SK-N-SH (cell line): ENCODE results near the gene UGT2B15. TPM values are rescaled to one million over a fixed set of nuclear protein-coding genes. Genes with fewer than 3 reads are reported as not detected.
"Not testable (repeated sequence)": the region's sequence is repeated elsewhere in the genome, so short reads cannot be mapped to it uniquely, and the experiment has no call there.

Experiments
- CTCF ChIA-PET: fragments of 300-600, 350-600 bp; formaldehyde crosslinking; extraction: SDS; loops from one replicate; lab custom pipeline; 2021; lab: Yijun Ruan, JAX
- POLR2A ChIA-PET: fragments of 350-600 bp; sonication (Branson Sonifier 250); formaldehyde crosslinking; extraction: SDS; loops from one replicate; lab custom pipeline; 2020; ENCODE audit warnings: antibody characterized with exemption, inconsistent platforms; lab: Yijun Ruan, JAX
- DNase-seq: peaks from one replicate; pipeline ENCODE4 v3.0.0; 2012
- H2AFZ ChIP-seq: fragments of 200-600 bp; sonication (generic); 2 replicates; pipeline ENCODE4 v1.8.1; 2016; ENCODE audit warnings: antibody characterized with exemption, mild to moderate bottlenecking, low read depth
- H3F3A ChIP-seq: fragments of 200-600 bp; sonication (generic); replicated peaks from 2 replicates; pipeline ENCODE3; 2016; ENCODE audit warnings: antibody characterized with exemption, mild to moderate bottlenecking; ENCODE audit not compliant: insufficient read depth
- H3K27ac ChIP-seq, 2 experiments: fragments of 200-500 bp in 1 of 2; fragments of 200-600 bp in 1 of 2; sonication (Bioruptor generic) in 1 of 2; sonication (generic), shearing (Covaris generic) in 1 of 2; 2 replicates each; pipeline versions ENCODE4 v1.5.1 to v1.6.1; 2014 to 2016; ENCODE audit warnings: low read depth in 2 of 2, inconsistent platforms in 1 of 2, low read length in 1 of 2, mild to moderate bottlenecking in 1 of 2, mixed read lengths in 1 of 2
- H3K27me3 ChIP-seq: fragments of 200-600 bp; sonication (generic), shearing (Covaris generic); 2 replicates; pipeline ENCODE4 v1.6.1; 2016; ENCODE audit warnings: mixed run types; ENCODE audit not compliant: insufficient read depth
- H3K36me3 ChIP-seq, 2 experiments: fragments of 200-500 bp in 1 of 2; fragments of 200-600 bp in 1 of 2; sonication (Bioruptor generic) in 1 of 2; sonication (generic) in 1 of 2; replicated peaks in 1 of 2; 2 replicates each; pipeline versions ENCODE3 to v1.5.1; 2014 to 2016; ENCODE audit warnings: low read length in 1 of 2, mild to moderate bottlenecking in 1 of 2; ENCODE audit not compliant: insufficient read depth in 2 of 2, control insufficient read depth in 1 of 2
- H3K4me1 ChIP-seq, 2 experiments: fragments of 200-500 bp in 1 of 2; fragments of 200-600 bp in 1 of 2; sonication (Bioruptor generic) in 1 of 2; sonication (generic), shearing (Covaris generic) in 1 of 2; 2 replicates each; pipeline versions ENCODE4 v1.5.1 to v1.6.1; 2014 to 2016; ENCODE audit warnings: low read depth in 1 of 2, low read length in 1 of 2, mixed run types in 1 of 2; ENCODE audit not compliant: insufficient read depth in 2 of 2, control insufficient read depth in 1 of 2
- H3K4me2 ChIP-seq: fragments of 200-600 bp; sonication (generic), shearing (Covaris generic); 2 replicates; pipeline ENCODE4 v1.6.1; 2017; ENCODE audit warnings: mixed run types
- H3K4me3 ChIP-seq, 2 experiments: fragments of 200-500 bp in 1 of 2; fragments of 200-600 bp in 1 of 2; sonication (Bioruptor generic) in 1 of 2; sonication (generic), shearing (Covaris generic) in 1 of 2; 2 replicates each; pipeline versions ENCODE4 v1.5.1 to v1.8.1; 2014 to 2016; ENCODE audit warnings: low read depth in 2 of 2, inconsistent platforms in 1 of 2, low read length in 1 of 2, mild to moderate bottlenecking in 1 of 2, mixed read lengths in 1 of 2, moderate library complexity in 1 of 2
- H3K79me2 ChIP-seq: fragments of 200-600 bp; sonication (generic); 2 replicates; pipeline ENCODE4 v1.8.1; 2017; ENCODE audit warnings: mild to moderate bottlenecking; ENCODE audit not compliant: insufficient read depth
- H3K9ac ChIP-seq: fragments of 200-600 bp; sonication (generic); 2 replicates; pipeline ENCODE4 v1.6.1; 2017; ENCODE audit warnings: mixed run types
- H3K9me2 ChIP-seq: fragments of 200-600 bp; sonication (generic); 2 replicates; pipeline ENCODE4 v1.6.1; 2017; ENCODE audit warnings: mixed run types
- H3K9me3 ChIP-seq: fragments of 200-600 bp; sonication (generic); 2 replicates; pipeline ENCODE4 v1.6.1; 2017; ENCODE audit warnings: mixed run types, mild to moderate bottlenecking, moderate library complexity
- H4K20me1 ChIP-seq: fragments of 200-600 bp; sonication (generic); 2 replicates; pipeline ENCODE4 v1.6.1; 2017; ENCODE audit warnings: mild to moderate bottlenecking, mixed run types; ENCODE audit not compliant: insufficient read depth
- CHD2 ChIP-seq: fragments of 150-350 bp; IDR thresholded peaks from 2 replicates; pipeline ENCODE4 v1.6.1; 2018; ENCODE audit warnings: low read length; ENCODE audit not compliant: partially characterized antibody
- FOXJ3 ChIP-seq: sonication (generic); formaldehyde crosslinking; IDR thresholded peaks from 2 replicates; pipeline ENCODE4 v1.5.1; 2020; ENCODE audit warnings: mild to moderate bottlenecking, missing genetic modification reagents
- FOXM1 ChIP-seq: IDR thresholded peaks from 2 replicates; pipeline ENCODE4 v1.4.0; 2012; ENCODE audit warnings: low read depth, mild to moderate bottlenecking
- GATA2 ChIP-seq: sonication (generic); formaldehyde crosslinking; IDR thresholded peaks from 2 replicates; pipeline ENCODE4 v1.5.0; 2020; ENCODE audit warnings: mild to moderate bottlenecking, missing genetic modification reagents
- JUND ChIP-seq: IDR thresholded peaks from 2 replicates; pipeline ENCODE4 v1.4.0; 2012
- MEF2A ChIP-seq: IDR thresholded peaks from 2 replicates; pipeline ENCODE4 v1.4.0; 2012; ENCODE audit warnings: low read depth, borderline replicate concordance
- MXI1 ChIP-seq: IDR thresholded peaks from 2 replicates; pipeline ENCODE4 v1.6.1; 2012; ENCODE audit warnings: mild to moderate bottlenecking, low read depth, low read length, improper control_type of control experiment
- NRF1 ChIP-seq: IDR thresholded peaks from 2 replicates; pipeline ENCODE4 v1.6.1; 2012; ENCODE audit warnings: low read depth, mild to moderate bottlenecking, low read length
- POLR2AphosphoS5 ChIP-seq: IDR thresholded peaks from 2 replicates; pipeline ENCODE4 v1.6.1; 2012; ENCODE audit warnings: low read depth, low read length
- RAD21 ChIP-seq: IDR thresholded peaks from 2 replicates; pipeline ENCODE4 v1.6.1; 2012; ENCODE audit warnings: mild to moderate bottlenecking, low read length
- RFX5 ChIP-seq: IDR thresholded peaks from 2 replicates; pipeline ENCODE4 v1.6.1; 2012; ENCODE audit warnings: mild to moderate bottlenecking, improper control_type of control experiment, low read length
- SIN3A ChIP-seq: IDR thresholded peaks from 2 replicates; pipeline ENCODE4 v1.6.1; 2012; ENCODE audit warnings: low read depth, mild to moderate bottlenecking, low read length, moderate library complexity, borderline replicate concordance
- TAF1 ChIP-seq: IDR thresholded peaks from 2 replicates; pipeline ENCODE4 v1.6.1; 2012; ENCODE audit warnings: low read depth, mild to moderate bottlenecking, low read length, moderate library complexity, borderline replicate concordance
- TCF12 ChIP-seq: IDR thresholded peaks from 2 replicates; pipeline ENCODE4 v1.4.0; 2012
- TEAD4 ChIP-seq: IDR thresholded peaks from 2 replicates; pipeline ENCODE4 v1.4.0; 2012; ENCODE audit warnings: mild to moderate bottlenecking, borderline replicate concordance; ENCODE audit not compliant: insufficient read depth
- YY1 ChIP-seq: IDR thresholded peaks from 2 replicates; pipeline ENCODE4 v1.4.0; 2012; ENCODE audit warnings: low read depth, mild to moderate bottlenecking
- WGBS: methylation state at CpG from one replicate; pipeline ENCODE4 v1.1.6; 2017; ENCODE audit warnings: low lambda C conversion rate; 5-methylcytosine and 5-hydroxymethylcytosine counted together
- polyA plus RNA-seq, 3 experiments: library from polyadenylated mRNA; depleted of rRNA; stranded (reverse); fragments of >200 nt; gene quantifications; 2 replicates each; pipeline ENCODE4 v1.2.3, GENCODE V29; 2012
- TF ChIP-seq, protein P1 (sequence below): fragments of 150-350 bp; IDR thresholded peaks from 2 replicates; pipeline ENCODE4 v1.6.1; 2017; ENCODE audit warnings: antibody characterized with exemption, low read length, low read depth, borderline replicate concordance
- TF ChIP-seq, protein P2 (sequence below): IDR thresholded peaks from 2 replicates; pipeline ENCODE4 v1.4.0; 2012; ENCODE audit warnings: low read depth, borderline replicate concordance
- TF ChIP-seq, protein P3 (sequence below): fragments of 200-600 bp; sonication (generic); IDR thresholded peaks from 2 replicates; pipeline ENCODE4 v1.6.1; 2017; ENCODE audit warnings: antibody characterized with exemption, mild to moderate bottlenecking, moderate library complexity
- TF ChIP-seq, protein P4 (sequence below): IDR thresholded peaks from 2 replicates; pipeline ENCODE4 v1.4.0; 2012; ENCODE audit warnings: low read depth

UGT2B15 gene
- polyA plus RNA-seq, 1 of the 3 experiments (the other 2 are of a cell fraction): not detected

DNA sequence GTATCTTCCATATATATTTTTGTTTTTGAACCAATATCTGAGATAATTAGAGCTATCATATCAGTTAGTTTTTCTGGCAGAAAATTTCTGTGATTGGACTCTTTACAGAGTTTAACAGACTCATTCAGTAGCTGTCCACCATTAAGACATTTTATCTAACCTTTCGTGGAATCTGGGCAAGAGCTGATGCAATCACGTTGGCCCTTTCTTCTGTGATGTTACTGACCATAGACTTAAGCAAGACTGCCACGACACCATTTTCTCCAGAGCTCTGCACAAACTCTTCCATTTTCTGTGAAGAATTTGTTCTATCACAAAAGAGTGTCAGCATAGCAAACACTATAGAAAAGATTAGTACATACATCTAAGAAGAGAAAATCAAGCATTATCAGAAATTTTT lies 41.8 kb upstream of the UGT2B15 start (continued):
- TF ChIP-seq, protein P1, sequence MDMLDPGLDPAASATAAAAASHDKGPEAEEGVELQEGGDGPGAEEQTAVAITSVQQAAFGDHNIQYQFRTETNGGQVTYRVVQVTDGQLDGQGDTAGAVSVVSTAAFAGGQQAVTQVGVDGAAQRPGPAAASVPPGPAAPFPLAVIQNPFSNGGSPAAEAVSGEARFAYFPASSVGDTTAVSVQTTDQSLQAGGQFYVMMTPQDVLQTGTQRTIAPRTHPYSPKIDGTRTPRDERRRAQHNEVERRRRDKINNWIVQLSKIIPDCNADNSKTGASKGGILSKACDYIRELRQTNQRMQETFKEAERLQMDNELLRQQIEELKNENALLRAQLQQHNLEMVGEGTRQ: no peak
- TF ChIP-seq, protein P2, sequence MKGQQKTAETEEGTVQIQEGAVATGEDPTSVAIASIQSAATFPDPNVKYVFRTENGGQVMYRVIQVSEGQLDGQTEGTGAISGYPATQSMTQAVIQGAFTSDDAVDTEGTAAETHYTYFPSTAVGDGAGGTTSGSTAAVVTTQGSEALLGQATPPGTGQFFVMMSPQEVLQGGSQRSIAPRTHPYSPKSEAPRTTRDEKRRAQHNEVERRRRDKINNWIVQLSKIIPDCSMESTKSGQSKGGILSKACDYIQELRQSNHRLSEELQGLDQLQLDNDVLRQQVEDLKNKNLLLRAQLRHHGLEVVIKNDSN: no peak
- TF ChIP-seq, protein P3, sequence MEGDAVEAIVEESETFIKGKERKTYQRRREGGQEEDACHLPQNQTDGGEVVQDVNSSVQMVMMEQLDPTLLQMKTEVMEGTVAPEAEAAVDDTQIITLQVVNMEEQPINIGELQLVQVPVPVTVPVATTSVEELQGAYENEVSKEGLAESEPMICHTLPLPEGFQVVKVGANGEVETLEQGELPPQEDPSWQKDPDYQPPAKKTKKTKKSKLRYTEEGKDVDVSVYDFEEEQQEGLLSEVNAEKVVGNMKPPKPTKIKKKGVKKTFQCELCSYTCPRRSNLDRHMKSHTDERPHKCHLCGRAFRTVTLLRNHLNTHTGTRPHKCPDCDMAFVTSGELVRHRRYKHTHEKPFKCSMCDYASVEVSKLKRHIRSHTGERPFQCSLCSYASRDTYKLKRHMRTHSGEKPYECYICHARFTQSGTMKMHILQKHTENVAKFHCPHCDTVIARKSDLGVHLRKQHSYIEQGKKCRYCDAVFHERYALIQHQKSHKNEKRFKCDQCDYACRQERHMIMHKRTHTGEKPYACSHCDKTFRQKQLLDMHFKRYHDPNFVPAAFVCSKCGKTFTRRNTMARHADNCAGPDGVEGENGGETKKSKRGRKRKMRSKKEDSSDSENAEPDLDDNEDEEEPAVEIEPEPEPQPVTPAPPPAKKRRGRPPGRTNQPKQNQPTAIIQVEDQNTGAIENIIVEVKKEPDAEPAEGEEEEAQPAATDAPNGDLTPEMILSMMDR: no peak
- no peak for TF ChIP-seq TAF1

DNA sequence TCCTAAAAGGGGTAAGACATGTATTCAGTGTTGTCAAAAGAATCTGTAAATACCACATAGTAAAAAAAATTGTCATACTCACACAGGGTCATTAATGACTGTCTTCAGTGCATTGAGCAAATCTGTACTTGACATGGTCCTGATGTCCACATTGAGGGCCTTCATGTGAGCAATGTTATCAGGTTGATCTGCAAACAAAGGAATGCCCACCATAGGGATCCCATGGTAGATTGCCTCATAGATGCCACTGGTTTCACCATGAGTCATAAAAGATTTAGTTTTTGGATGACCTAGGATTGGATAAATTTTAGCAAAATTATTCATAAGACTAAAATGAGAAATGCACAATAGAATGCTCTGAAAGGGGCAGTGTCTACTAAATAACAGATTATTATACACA lies 38.1 kb upstream of the UGT2B15 start:
- CTCF ChIA-PET: no interaction called here
- Histone ChIP-seq H3K9ac (no peak overlapping the region), H3K9me3 (no peaks in the 10 kb centered on the region), H3K27ac (no peak overlapping the region), H3K9me2 (no peaks in the 10 kb centered on the region), H3K79me2 (no peaks in the 10 kb centered on the region), H3K4me1 (no peaks in the 10 kb centered on the region), H3K4me3 (no peak overlapping the region), H2AFZ (no peak overlapping the region), H3K4me2 (no peak overlapping the region), H4K20me1 (no peaks in the 10 kb centered on the region), H3K27me3 (no peaks in the 10 kb centered on the region), H3F3A (no peaks in the 10 kb centered on the region), H3K36me3 (no peaks in the 10 kb centered on the region)
- no peak for DNase-seq
- TF ChIP-seq TCF12 (no peak), JUND (no peak), FOXM1 (no peak), TAF1 (no peak), TEAD4 (no peak), CHD2 (no peak), YY1 (no peak), NRF1 (no peak), GATA2 (CRISPR knock-in tag) (no peak), SIN3A (no peak), FOXJ3 (no peak), RAD21 (no peak), MXI1 (no peak), MEF2A (no peak), RFX5 (no peak), POLR2AphosphoS5 (no peak)
- TF ChIP-seq, protein P4, sequence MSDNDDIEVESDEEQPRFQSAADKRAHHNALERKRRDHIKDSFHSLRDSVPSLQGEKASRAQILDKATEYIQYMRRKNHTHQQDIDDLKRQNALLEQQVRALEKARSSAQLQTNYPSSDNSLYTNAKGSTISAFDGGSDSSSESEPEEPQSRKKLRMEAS: no peak
- TF ChIP-seq, protein P2: no peak
- TF ChIP-seq, protein P1: no peak
- POLR2A ChIA-PET: no interaction called here

DNA sequence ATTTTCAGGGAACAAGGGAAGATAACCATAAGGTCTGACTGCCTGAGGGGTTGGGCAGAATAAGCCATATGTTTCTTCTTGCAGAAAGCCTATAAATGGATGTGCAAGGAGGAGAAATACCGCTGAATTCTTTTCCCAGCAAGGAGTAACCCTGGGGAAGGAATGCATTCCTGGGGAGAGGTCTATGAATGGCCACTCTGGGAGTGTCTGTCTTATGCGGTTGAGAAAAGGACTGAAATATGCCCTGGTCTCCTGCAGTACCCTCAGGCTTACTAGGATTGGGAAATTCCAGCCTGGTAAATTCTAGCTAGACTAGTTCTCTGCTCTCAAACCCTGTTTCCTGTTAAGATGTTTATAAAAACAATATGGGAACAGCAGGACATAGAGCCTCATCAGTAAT lies 32.7 kb upstream of the UGT2B15 start:
- H3K27ac ChIP-seq, H3K9ac ChIP-seq, DNase-seq, H3K4me3 ChIP-seq, H3K9me3 ChIP-seq, POLR2A ChIA-PET, H3K27me3 ChIP-seq, H3K36me3 ChIP-seq, H3K79me2 ChIP-seq, H3F3A ChIP-seq, H3K4me2 ChIP-seq, H2AFZ ChIP-seq, CTCF ChIA-PET, H3K4me1 ChIP-seq, H4K20me1 ChIP-seq, H3K9me2 ChIP-seq: not testable (repeated sequence)
- 0% methylated on average over 2 of the region's 2 CpGs for WGBS
